Activated naive CD4-positive, alpha-beta T cell treated with anti-CD3 and anti-CD28 coated beads, Interleukin-2, amount 50 U/mL, for 24 hours (primary cell): ENCODE data around the gene IL1R1.
"Not testable (repeated sequence)": the region's sequence is repeated elsewhere in the genome, so short reads cannot be mapped to it uniquely, and the experiment has no call there.

Source experiments
- H3K27ac Mint-ChIP-seq: one replicate; pipeline ENCODE4 v1.8.0; 2021; ENCODE audit warnings: mild to moderate bottlenecking, mixed read lengths
- H3K27me3 Mint-ChIP-seq: one replicate; pipeline ENCODE4 v1.8.0; 2021; ENCODE audit warnings: mixed read lengths
- H3K36me3 Mint-ChIP-seq: one replicate; pipeline ENCODE4 v1.8.0; 2021; ENCODE audit warnings: mixed read lengths
- H3K4me1 Mint-ChIP-seq: one replicate; pipeline ENCODE4 v1.8.0; 2021; ENCODE audit warnings: mixed read lengths
- H3K4me3 Mint-ChIP-seq: one replicate; pipeline ENCODE4 v1.8.0; 2021; ENCODE audit warnings: mild to moderate bottlenecking, mixed read lengths
- H3K9me3 Mint-ChIP-seq: one replicate; pipeline ENCODE4 v1.8.0; 2021; ENCODE audit warnings: mixed read lengths

Gene IL1R1

GRCh38 chr2:102106813-102107740, 35.5 kb upstream of the IL1R1 start:
- H3K9me3 Mint-ChIP-seq, H3K36me3 Mint-ChIP-seq, H3K27me3 Mint-ChIP-seq, H3K27ac Mint-ChIP-seq, H3K4me3 Mint-ChIP-seq: not testable (repeated sequence)
- peaks cover 22% of the 10 kb centered on the region for H3K4me1 Mint-ChIP-seq

- peaks cover 3% of the 10 kb centered on the region for H3K36me3 Mint-ChIP-seq
- H3K27me3 Mint-ChIP-seq = no peaks in the 10 kb centered on the region
- no peak overlapping the region for H3K4me3 Mint-ChIP-seq
- H3K4me1 Mint-ChIP-seq = peaks cover 24% of the 10 kb centered on the region
- H3K9me3 Mint-ChIP-seq = no peaks in the 10 kb centered on the region
- no peak overlapping the region for H3K27ac Mint-ChIP-seq
Measured at GRCh38 chr2:102107741-102108070, 34.8 kb upstream of the IL1R1 start.

- Mint-ChIP-seq H3K27ac (no peak overlapping the region), H3K4me1 (peaks cover 25% of the 10 kb centered on the region), H3K27me3 (no peaks in the 10 kb centered on the region), H3K9me3 (no peaks in the 10 kb centered on the region), H3K36me3 (peaks cover 3% of the 10 kb centered on the region), H3K4me3 (no peak overlapping the region)
Measured at GRCh38 chr2:102109016-102109415, 33.5 kb upstream of the IL1R1 start.

- Mint-ChIP-seq H3K4me3 (no peak overlapping the region), H3K27me3 (no peaks in the 10 kb centered on the region), H3K36me3 (no peaks in the 10 kb centered on the region), H3K4me1 (peaks cover 24% of the 10 kb centered on the region), H3K27ac (no peak overlapping the region), H3K9me3 (no peaks in the 10 kb centered on the region)
Measured at GRCh38 chr2:102110171-102110570, 32.4 kb upstream of the IL1R1 start.

GRCh38 chr2:102110596-102111334, 31.8 kb upstream of the IL1R1 start:
- no peaks in the 10 kb centered on the region for H3K27me3 Mint-ChIP-seq
- peaks cover 26% of the 10 kb centered on the region for H3K4me1 Mint-ChIP-seq
- H3K4me3 Mint-ChIP-seq = no peak overlapping the region
- no peaks in the 10 kb centered on the region for H3K36me3 Mint-ChIP-seq
- no peak overlapping the region for H3K27ac Mint-ChIP-seq
- H3K9me3 Mint-ChIP-seq = no peaks in the 10 kb centered on the region

- Mint-ChIP-seq H3K27ac (peak overlapping the region; percentile 43), H3K4me3 (no peak overlapping the region), H3K36me3 (no peaks in the 10 kb centered on the region), H3K27me3 (no peaks in the 10 kb centered on the region), H3K9me3 (no peaks in the 10 kb centered on the region), H3K4me1 (peaks cover 30% of the 10 kb centered on the region)
Measured at GRCh38 chr2:102111823-102112222, 30.7 kb upstream of the IL1R1 start.

- Mint-ChIP-seq H3K36me3 (no peaks in the 10 kb centered on the region), H3K27me3 (no peaks in the 10 kb centered on the region), H3K9me3 (no peaks in the 10 kb centered on the region), H3K4me1 (peaks cover 33% of the 10 kb centered on the region), H3K4me3 (no peak overlapping the region), H3K27ac (peak overlapping the region; percentile 43)
Measured at GRCh38 chr2:102112271-102112670, 30.3 kb upstream of the IL1R1 start.

- no peaks in the 10 kb centered on the region for H3K36me3 Mint-ChIP-seq
- no peaks in the 10 kb centered on the region for H3K27me3 Mint-ChIP-seq
- no peak overlapping the region for H3K4me3 Mint-ChIP-seq
- no peak overlapping the region for H3K27ac Mint-ChIP-seq
- no peaks in the 10 kb centered on the region for H3K9me3 Mint-ChIP-seq
- H3K4me1 Mint-ChIP-seq = peaks cover 33% of the 10 kb centered on the region
Measured at GRCh38 chr2:102112692-102113665, 29.6 kb upstream of the IL1R1 start.

- Mint-ChIP-seq H3K4me3 (peak overlapping the region; percentile 0), H3K9me3 (no peaks in the 10 kb centered on the region), H3K36me3 (no peaks in the 10 kb centered on the region), H3K4me1 (peaks cover 33% of the 10 kb centered on the region), H3K27me3 (no peaks in the 10 kb centered on the region), H3K27ac (peak overlapping the region; percentile 59)
Measured at GRCh38 chr2:102114290-102114721, 28.2 kb upstream of the IL1R1 start.

- Mint-ChIP-seq H3K27me3 (no peaks in the 10 kb centered on the region), H3K4me1 (peaks cover 33% of the 10 kb centered on the region), H3K4me3 (peak overlapping the region; percentile 0), H3K36me3 (no peaks in the 10 kb centered on the region), H3K27ac (peak overlapping the region; percentile 39), H3K9me3 (no peaks in the 10 kb centered on the region)
Measured at GRCh38 chr2:102114851-102115497, 27.6 kb upstream of the IL1R1 start.

- peak overlapping the region; percentile 73 for H3K27ac Mint-ChIP-seq
- H3K4me1 Mint-ChIP-seq = peaks cover 33% of the 10 kb centered on the region
- no peaks in the 10 kb centered on the region for H3K27me3 Mint-ChIP-seq
- H3K9me3 Mint-ChIP-seq = no peaks in the 10 kb centered on the region
- H3K4me3 Mint-ChIP-seq = peak overlapping the region; percentile 31
- no peaks in the 10 kb centered on the region for H3K36me3 Mint-ChIP-seq
Measured at GRCh38 chr2:102116630-102117471, 25.7 kb upstream of the IL1R1 start.

- Mint-ChIP-seq H3K27me3 (no peaks in the 10 kb centered on the region), H3K9me3 (no peaks in the 10 kb centered on the region), H3K27ac (peak overlapping the region; percentile 60)
Measured at GRCh38 chr2:102117472-102117858, 25.1 kb upstream of the IL1R1 start.

GRCh38 chr2:102119255-102119654, 23.3 kb upstream of the IL1R1 start:
- Mint-ChIP-seq H3K4me1 (peaks cover 20% of the 10 kb centered on the region), H3K36me3 (no peaks in the 10 kb centered on the region), H3K27me3 (no peaks in the 10 kb centered on the region), H3K27ac (no peak overlapping the region), H3K9me3 (no peaks in the 10 kb centered on the region), H3K4me3 (no peak overlapping the region)

More at GRCh38 chr2:102117472-102117858, 25.1 kb upstream of the IL1R1 start:
- Mint-ChIP-seq H3K4me3 (no peak overlapping the region), H3K36me3 (no peaks in the 10 kb centered on the region), H3K4me1 (peaks cover 28% of the 10 kb centered on the region)

- Mint-ChIP-seq H3K9me3 (no peaks in the 10 kb centered on the region), H3K27ac (no peak overlapping the region), H3K4me1 (peaks cover 12% of the 10 kb centered on the region), H3K36me3 (no peaks in the 10 kb centered on the region), H3K4me3 (no peak overlapping the region), H3K27me3 (no peaks in the 10 kb centered on the region)
Measured at GRCh38 chr2:102120261-102120660, 22.3 kb upstream of the IL1R1 start.
